ENCODE results near the gene EIF3CL.
"Not testable (repeated sequence)": the region's sequence is repeated elsewhere in the genome, so short reads cannot be mapped to it uniquely, and the experiment has no call there.

The EIF3CL gene

DNA sequence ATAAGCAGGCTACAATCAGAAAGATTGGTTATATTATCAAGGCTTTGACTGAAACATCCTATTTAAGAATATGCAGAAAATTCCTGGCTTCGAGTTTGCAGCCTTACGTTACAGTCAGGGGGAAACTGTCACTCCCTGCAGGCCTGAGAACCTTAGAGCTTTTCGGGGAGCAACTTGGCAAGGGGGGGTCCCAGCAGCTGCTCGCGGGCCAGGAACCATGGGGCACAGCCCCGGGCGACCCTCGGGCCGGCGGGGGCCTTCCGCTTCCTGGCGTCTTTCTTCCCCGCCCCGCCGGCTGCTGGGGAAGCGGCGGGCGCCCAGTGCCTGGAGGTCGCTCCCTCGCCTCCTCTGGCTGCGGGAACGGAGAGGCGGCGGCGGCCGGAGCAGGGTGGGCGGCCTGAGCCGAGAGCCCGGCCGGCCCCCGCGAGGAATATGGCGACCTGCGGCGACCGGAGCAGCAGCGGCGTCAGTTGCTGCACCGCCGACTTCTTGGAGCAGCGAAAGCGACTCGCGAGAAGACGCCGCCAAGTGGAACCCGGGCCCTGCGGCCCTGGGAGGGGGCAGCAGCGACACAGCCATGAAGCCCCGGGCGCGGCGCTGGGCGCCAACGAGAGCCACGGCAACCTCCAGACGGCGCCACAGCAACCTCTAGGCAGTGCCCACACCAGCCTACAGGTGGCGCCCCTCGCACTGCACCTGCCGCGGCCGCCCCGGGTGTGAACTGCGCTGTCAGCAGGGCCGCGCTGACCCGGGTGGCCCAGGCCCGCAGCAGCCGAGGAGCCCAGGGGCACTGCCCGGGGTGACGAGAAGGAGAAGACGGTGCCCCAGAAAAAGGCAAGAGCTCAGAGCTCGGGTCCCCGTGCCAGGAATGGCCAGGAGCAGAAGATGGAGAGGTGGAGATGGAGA lies 39.1 kb downstream of the EIF3CL start:
- DNase-seq (ENCODE audit: extremely low read depth in 1 of 2, low read depth in 1 of 2): not testable (repeated sequence)

DNA sequence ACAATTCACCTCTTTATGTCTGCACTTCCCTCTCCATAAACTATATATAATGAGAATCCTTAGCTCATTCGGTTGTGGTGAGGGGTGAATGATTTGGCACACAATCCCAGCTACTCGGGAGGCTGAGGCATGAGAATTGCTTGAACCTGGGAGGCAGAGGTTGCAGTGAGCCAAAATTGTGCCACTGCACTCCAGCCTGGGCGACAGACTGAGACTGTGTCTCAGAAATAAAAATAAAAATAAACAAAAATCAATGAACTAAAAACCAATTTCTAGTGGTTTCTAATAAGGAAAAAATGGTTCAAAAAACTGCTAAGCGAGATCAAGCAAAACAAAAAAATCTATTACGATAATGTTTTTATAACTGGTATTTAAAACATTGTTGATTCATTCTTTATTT lies 40.2 kb downstream of the EIF3CL start, which contains the start of gene NPIPB6:
TSS of gene NPIPB6 (minus strand) at position 101 of the 400 bp plus-strand sequence. CDS start 686 bp downstream, outside the sequence.
- DNase-seq (ENCODE audit: extremely low read depth in 1 of 2, low read depth in 1 of 2): not testable (repeated sequence)

DNA sequence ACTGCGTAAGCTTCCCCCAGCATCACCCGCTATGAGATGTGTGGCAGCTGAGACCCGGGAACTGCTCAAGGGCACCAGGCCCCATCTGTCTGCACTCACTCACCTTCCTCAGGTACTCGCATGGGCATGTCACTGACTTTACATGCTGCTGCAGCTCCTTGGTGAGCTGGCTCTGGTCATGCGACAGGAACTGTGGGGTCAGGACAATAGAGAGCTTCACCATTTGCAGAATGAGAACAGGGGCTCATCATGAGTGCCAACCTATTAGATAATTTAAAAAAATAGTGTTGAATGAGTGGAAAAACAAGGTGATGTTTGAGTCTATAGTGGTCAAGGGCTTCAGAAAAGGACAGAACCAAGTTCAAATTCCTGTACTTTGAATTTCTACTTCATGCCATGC lies 41.0 kb downstream of the EIF3CL start:
- not testable (repeated sequence) for DNase-seq (ENCODE audit: extremely low read depth in 1 of 2, low read depth in 1 of 2)

DNA sequence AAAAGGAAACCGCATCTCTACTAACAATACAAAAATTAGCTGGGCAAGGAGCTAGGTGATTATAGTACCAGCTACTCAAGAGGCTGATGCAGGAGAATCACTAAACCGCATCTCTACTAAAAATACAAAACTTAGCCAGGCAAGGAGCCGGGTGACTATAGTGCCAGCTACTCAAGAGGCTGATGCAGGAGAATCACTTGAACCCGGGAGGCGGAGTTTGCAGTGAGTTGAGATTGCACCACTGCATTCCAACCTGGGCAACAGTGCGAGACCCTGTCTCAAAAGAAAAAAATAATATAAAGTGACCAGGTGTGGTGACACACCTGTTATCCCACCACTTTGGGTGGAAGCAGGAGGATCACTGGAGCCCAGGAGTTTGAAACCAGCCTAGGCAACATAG lies 65.4 kb downstream of the EIF3CL start:
- DNase-seq (ENCODE audit: extremely low read depth in 1 of 2, low read depth in 1 of 2): not testable (repeated sequence)

DNA sequence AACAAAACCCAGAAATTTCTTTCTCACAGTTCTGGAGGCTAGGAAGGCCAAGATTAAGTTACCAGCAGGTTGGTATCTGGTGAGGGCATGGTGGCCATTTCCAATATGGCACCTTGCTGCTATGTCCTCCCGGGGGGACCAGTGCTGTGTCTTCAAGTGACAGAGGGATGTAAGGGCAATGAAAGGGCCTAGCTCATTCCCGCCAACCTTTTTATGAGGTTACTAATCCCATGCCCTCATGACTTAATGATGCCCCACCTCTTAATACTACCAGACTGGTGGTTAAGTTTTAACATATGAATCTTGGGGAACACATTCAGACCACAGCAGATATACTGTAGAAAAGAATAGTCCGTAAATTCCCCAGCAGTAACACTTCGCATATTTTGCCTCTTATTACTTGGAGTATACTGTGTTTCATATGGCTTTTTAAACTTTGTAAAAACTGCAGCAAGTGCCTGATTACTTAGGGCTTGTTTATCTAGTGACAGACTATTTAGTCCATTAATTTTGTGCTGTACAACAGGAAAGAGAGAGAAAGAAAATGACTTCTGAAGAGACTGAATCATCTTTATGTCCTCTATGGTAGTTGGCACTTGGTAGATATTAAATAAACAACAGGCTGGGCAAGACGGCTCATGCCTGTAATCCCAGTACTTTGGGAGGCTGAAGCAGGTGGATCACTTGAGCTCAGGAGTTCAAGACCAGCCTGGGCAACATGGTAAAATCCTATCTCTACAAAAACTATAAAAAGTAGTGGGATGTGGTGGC lies 66.5 kb downstream of the EIF3CL start:
- DNase-seq (ENCODE audit: extremely low read depth in 1 of 2, low read depth in 1 of 2): not testable (repeated sequence)

DNA sequence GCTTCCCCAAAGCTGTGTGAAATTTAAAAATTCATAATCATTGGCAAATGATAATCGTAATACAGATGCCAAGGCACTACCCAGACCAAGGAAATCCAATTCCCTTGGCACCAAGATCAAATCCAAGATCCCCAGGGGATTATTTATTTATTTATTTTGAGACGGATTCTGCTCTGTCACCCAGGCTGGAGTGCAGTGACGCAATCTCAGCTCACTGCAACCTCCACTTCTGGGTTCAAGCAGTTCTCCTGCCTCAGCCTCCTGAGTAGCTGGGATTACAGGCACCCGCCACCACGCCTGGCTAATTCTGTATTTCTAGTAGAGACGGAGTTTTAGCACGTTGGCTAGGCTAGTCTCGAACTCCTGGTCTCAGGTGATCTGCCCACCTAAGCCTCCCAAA lies 68.0 kb downstream of the EIF3CL start:
- not testable (repeated sequence) for DNase-seq (ENCODE audit: extremely low read depth in 1 of 2, low read depth in 1 of 2)

DNA sequence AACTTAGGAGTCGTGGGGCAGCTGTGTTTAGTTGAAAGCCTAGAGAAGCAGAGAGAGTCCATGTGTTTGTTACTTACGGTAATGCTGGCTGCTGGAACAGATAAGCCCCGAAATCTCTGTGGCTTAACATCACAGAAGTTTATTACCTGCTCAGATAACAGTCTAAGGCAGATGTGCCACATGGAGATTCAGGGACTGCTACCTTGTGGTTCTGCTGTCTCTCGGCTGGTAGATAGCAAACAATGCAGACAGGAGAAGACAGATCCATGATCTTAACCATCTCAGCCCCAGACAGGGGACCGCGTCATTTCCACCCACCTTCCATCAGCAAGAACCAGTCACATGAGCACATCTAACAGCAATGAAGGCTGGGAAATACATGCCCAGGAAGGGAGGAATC lies 71.0 kb downstream of the EIF3CL start:
- not testable (repeated sequence) for DNase-seq (ENCODE audit: extremely low read depth in 1 of 2, low read depth in 1 of 2)

DNA sequence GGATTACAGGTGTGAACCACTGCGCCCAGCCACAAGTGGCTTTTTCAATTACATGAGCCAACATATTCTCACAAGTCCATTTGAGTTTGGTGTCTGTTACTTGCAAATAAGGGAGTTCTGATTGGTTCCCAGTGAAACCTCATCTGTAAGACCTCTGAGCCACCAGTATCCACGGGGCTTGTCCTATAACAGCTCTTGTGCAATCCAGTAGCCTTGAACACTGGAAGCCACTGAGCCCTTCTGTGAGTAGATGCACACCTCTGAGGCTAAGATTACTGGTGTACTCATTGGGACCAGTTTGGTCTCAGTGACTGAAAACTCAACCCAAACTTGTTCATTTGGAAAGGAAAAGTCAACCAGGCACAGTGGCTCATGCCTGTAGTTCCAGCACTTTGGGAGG lies 72.7 kb downstream of the EIF3CL start:
- DNase-seq (ENCODE audit: extremely low read depth in 1 of 2, low read depth in 1 of 2): not testable (repeated sequence)

DNA sequence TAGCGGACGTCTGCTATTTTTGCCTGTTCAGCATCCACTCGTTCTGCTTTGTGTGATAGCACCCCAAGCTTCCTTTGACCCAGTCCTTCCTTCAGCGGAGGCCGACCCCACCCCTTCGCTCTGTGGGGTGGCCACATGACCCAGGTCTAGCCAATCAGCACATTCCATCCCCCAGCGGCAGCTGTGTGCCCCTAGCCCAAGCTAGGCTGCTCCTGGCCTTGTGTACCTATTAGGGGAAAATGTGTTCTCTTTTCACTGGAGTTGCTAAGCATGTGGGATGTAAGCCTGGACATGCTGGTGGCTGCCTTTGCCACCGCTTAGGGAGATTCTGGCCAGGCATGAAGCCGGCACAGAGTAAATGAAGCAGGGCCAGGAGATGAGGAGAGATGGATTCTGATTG lies 73.4 kb downstream of the EIF3CL start:
- not testable (repeated sequence) for DNase-seq (ENCODE audit: extremely low read depth in 1 of 2, low read depth in 1 of 2)

All from activated CD8-positive, alpha-beta memory T cell treated with anti-CD3 and anti-CD28 coated beads for 1 hour (primary cell).